Stomach (tissue), 19 donors: ENCODE results near the gene OFD1. TPM values are rescaled to one million over a fixed set of nuclear protein-coding genes. Genes with fewer than 3 reads are reported as not detected.

Experiments used
- DNase-seq, 2 donors: peaks; one replicate each; pipeline versions ENCODE4 v3.0.0 to v3.0.0-alpha.2; 2013 to 2019
- H3K27ac ChIP-seq, 5 donors: fragments of 200-600 bp in 4 of 5; sonication (generic) in 4 of 5; one replicate each; pipeline ENCODE4 v1.5.1; 2013 to 2019; ENCODE audit warnings: mild to moderate bottlenecking in 1 of 5, moderate library complexity in 1 of 5
- H3K27me3 ChIP-seq, 3 donors: fragments of 200-600 bp; sonication (generic); one replicate each; pipeline ENCODE4 v1.5.1; 2017 to 2019; ENCODE audit warnings: mixed run types in 1 of 3
- H3K36me3 ChIP-seq, 4 donors: fragments of 200-600 bp; sonication (generic); 1 replicate in 3 of 4; 2 replicates in 1 of 4; pipeline ENCODE4 v1.5.1; 2016 to 2019
- H3K4me1 ChIP-seq, 4 donors: fragments of 200-600 bp; sonication (generic); one replicate each; pipeline ENCODE4 v1.5.1; 2016 to 2019
- H3K4me3 ChIP-seq, 4 donors: fragments of 200-600 bp; sonication (generic) in 3 of 4; one replicate each; pipeline ENCODE4 v1.5.1; 2016 to 2019; ENCODE audit warnings: mild to moderate bottlenecking in 1 of 4
- H3K9me3 ChIP-seq, 4 donors: fragments of 200-600 bp; sonication (generic); one replicate each; pipeline ENCODE4 v1.5.1; 2016 to 2019
- CTCF ChIP-seq, 7 experiments: fragments of 450-650 bp in 4 of 7; fragments of 200-600 bp in 3 of 7; sonication (generic) in 3 of 7; IDR thresholded peaks; one replicate each; pipeline ENCODE4 v1.5.1; 2016 to 2019; ENCODE audit warnings: antibody characterized with exemption in 7 of 7, control low read depth in 2 of 7, mild to moderate bottlenecking in 1 of 7
- EP300 ChIP-seq: sonication (generic); formaldehyde crosslinking; IDR thresholded peaks from one replicate; pipeline ENCODE4 v1.6.1; 2017; ENCODE audit warnings: antibody characterized with exemption
- POLR2A ChIP-seq, 4 donors: fragments of 450-650 bp; IDR thresholded peaks; one replicate each; pipeline ENCODE4 v1.6.1; 2016; ENCODE audit warnings: antibody characterized with exemption in 4 of 4, control low read depth in 2 of 4, mild to moderate bottlenecking in 1 of 4, moderate library complexity in 1 of 4
- POLR2AphosphoS5 ChIP-seq, 3 donors: sonication (generic); formaldehyde crosslinking; IDR thresholded peaks; one replicate each; pipeline ENCODE4 v1.6.1; 2016; ENCODE audit warnings: antibody characterized with exemption in 3 of 3
- WGBS, 5 donors: extraction: QIAGEN DNeasy Blood & Tissue Kit in 3 of 5; methylation state at CpG; one replicate each; pipeline versions ENCODE4 v1.1.5 to v1.1.7; 2013 to 2018; 5-methylcytosine and 5-hydroxymethylcytosine counted together
- intact Hi-C: fragments of 100-400 bp; cut with DNase I; formaldehyde crosslinking; loops from one replicate; pipeline ENCODE4 v1.15.1; 2023; ENCODE audit warnings: low total_unique reads
- long read RNA-seq, 10 donors: transcript quantifications; one replicate each; lab custom pipeline, GENCODE V29; 2026
- polyA plus RNA-seq, 3 donors: library from polyadenylated mRNA; stranded (reverse); fragments of 200-250 nt; gene quantifications; one replicate each; pipeline ENCODE4 v1.2.3, GENCODE V29; 2013
- total RNA-seq, 5 donors: library from RNA; depleted of rRNA; stranded (reverse); fragments of >200 nt; gene quantifications; one replicate each; pipeline versions ENCODE4 v1.1.0 to v1.2.3, GENCODE V29; 2014 to 2016
- donor health status: healthy with polysubstance abuse.
- donor health status: Bipolar disorder and iron deficiency.
- donor health status: healthy.

The OFD1 gene, protein sequence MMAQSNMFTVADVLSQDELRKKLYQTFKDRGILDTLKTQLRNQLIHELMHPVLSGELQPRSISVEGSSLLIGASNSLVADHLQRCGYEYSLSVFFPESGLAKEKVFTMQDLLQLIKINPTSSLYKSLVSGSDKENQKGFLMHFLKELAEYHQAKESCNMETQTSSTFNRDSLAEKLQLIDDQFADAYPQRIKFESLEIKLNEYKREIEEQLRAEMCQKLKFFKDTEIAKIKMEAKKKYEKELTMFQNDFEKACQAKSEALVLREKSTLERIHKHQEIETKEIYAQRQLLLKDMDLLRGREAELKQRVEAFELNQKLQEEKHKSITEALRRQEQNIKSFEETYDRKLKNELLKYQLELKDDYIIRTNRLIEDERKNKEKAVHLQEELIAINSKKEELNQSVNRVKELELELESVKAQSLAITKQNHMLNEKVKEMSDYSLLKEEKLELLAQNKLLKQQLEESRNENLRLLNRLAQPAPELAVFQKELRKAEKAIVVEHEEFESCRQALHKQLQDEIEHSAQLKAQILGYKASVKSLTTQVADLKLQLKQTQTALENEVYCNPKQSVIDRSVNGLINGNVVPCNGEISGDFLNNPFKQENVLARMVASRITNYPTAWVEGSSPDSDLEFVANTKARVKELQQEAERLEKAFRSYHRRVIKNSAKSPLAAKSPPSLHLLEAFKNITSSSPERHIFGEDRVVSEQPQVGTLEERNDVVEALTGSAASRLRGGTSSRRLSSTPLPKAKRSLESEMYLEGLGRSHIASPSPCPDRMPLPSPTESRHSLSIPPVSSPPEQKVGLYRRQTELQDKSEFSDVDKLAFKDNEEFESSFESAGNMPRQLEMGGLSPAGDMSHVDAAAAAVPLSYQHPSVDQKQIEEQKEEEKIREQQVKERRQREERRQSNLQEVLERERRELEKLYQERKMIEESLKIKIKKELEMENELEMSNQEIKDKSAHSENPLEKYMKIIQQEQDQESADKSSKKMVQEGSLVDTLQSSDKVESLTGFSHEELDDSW
- 100 to 1,000 TPM in 1 of 5 donors, 10 to 100 TPM in 4; 15.6 to 144 (median 49.2) TPM for total RNA-seq
- polyA plus RNA-seq = 10 to 100 TPM; 46.3 to 53.1 (median 49.8) TPM
- long read RNA-seq, donor 1, partial matches to known transcripts = 0 of 2 reads
- long read RNA-seq, donor 1, other reads (novel, unspliced or antisense) = 0 of 2 reads
- long read RNA-seq, donor 2, full-length matches to known transcripts = 6 of 6 reads
- long read RNA-seq, donor 2, partial matches to known transcripts = 0 of 6 reads
- long read RNA-seq, donor 2, other reads (novel, unspliced or antisense) = 0 of 6 reads
- long read RNA-seq, donor 3, partial matches to known transcripts = 19 of 23 reads
- long read RNA-seq, donor 3, other reads (novel, unspliced or antisense) = 0 of 23 reads
- long read RNA-seq, donor 4 = 0 reads
- long read RNA-seq, donor 5 = 0 reads
- long read RNA-seq, donor 6, transcript OFD1-207 (3 exons, 496 nt) = major isoform, 6 of 42 reads
- long read RNA-seq, donor 6, partial matches to known transcripts = 36 of 42 reads
- long read RNA-seq, donor 6, other reads (novel, unspliced or antisense) = 0 of 42 reads
- long read RNA-seq, donor 7, partial matches to known transcripts = 8 of 11 reads
- long read RNA-seq, donor 7, other reads (novel, unspliced or antisense) = 0 of 11 reads
- long read RNA-seq, donor 8, partial matches to known transcripts = 20 of 24 reads
- long read RNA-seq, donor 8, other reads (novel, unspliced or antisense) = 0 of 24 reads
- long read RNA-seq, donor 9, partial matches to known transcripts = 10 of 13 reads
- long read RNA-seq, donor 9, other reads (novel, unspliced or antisense) = 0 of 13 reads
- long read RNA-seq, donor 10 = 0 reads

- 0 to 2% (median 1%) methylated on average over 9 to 75 of the region's 75 CpGs for WGBS, 5 donors
- DNase-seq = peak; percentile 95 to 98
- Histone ChIP-seq H3K36me3 (peaks cover 0 to 10% (median under 1%) of the 10 kb centered on the region in 4 donors), H3K27me3 (peaks cover 0 to 10% (median 0%) of the 10 kb centered on the region in 3 donors), H3K27ac (peak within 1 kb of the TSS; percentile 85 to 95 (median 91)), H3K4me1 (peaks cover 5 to 61% (median 28%) of the 10 kb centered on the region in 4 donors), H3K9me3 (no peaks in the 10 kb centered on the region), H3K4me3 (peak within 1 kb of the TSS; percentile 57 to 81 (median 70))
- TF ChIP-seq CTCF (IDR thresholded peaks at IDR 0.05) = no peak
- peak; percentile 94 to 98 (median 98) for TF ChIP-seq POLR2AphosphoS5 (IDR thresholded peaks at IDR 0.05)
- peak in 2 of 4 donors; percentile 82 to 97 for TF ChIP-seq POLR2A (IDR thresholded peaks at IDR 0.05)
- intact Hi-C loops = no loop called here
Measured at GRCh38 chrX:13734278-13735172, at the start of gene OFD1, which contains the start of gene TRAPPC2. Gene OFD1, plus strand, starts transcription at chrX:13734748. Its CDS starts 324 bp downstream, at chrX:13735072. Gene TRAPPC2, minus strand, starts transcription at chrX:13734620. Its CDS starts 14,657 bp downstream, at chrX:13719963.

- Histone ChIP-seq H3K27me3 (peaks cover 0 to 7% (median 0%) of the 10 kb centered on the region in 3 donors), H3K4me3 (no peak overlapping the region), H3K9me3 (no peaks in the 10 kb centered on the region), H3K4me1 (peaks cover 0 to 1% (median 0%) of the 10 kb centered on the region in 4 donors), H3K36me3 (no peaks in the 10 kb centered on the region), H3K27ac (no peak overlapping the region)
- 29 to 65% (median 37%) methylated on average over 3 of the region's 3 CpGs for WGBS, 5 donors
- TF ChIP-seq CTCF (IDR thresholded peaks at IDR 0.05) (no peak), POLR2AphosphoS5 (IDR thresholded peaks at IDR 0.05) (no peak), EP300 (no peak), POLR2A (IDR thresholded peaks at IDR 0.05) (no peak)
- intact Hi-C loops = no loop called here
- DNase-seq = no peak
Measured at GRCh38 chrX:13685126-13685763, 49.3 kb upstream of the OFD1 start.

- DNase-seq = no peak
- H3K36me3 ChIP-seq = no peaks in the 10 kb centered on the region
- H3K4me3 ChIP-seq = no peak overlapping the region
- 65 to 100% (median 80%) methylated on average over 1 of the region's 1 CpG for WGBS, 5 donors
- H3K27me3 ChIP-seq = peaks cover 0 to 7% (median 0%) of the 10 kb centered on the region in 3 donors
- peaks cover 0 to 20% (median 15%) of the 10 kb centered on the region in 4 donors for H3K4me1 ChIP-seq
- TF ChIP-seq POLR2AphosphoS5 (IDR thresholded peaks at IDR 0.05) = no peak
- H3K27ac ChIP-seq = no peak overlapping the region
- no peaks in the 10 kb centered on the region for H3K9me3 ChIP-seq
- intact Hi-C loops = no loop called here
Measured at GRCh38 chrX:13687203-13687602, 47.3 kb upstream of the OFD1 start.
